IMR-90 (cell line): ENCODE measurements around the gene VASH1.

ENCODE experiments used
- BHLHE40 ChIP-seq: fragments of 150-350 bp; IDR thresholded peaks from 2 replicates; pipeline ENCODE4 v1.6.1; 2016; ENCODE audit warnings: mild to moderate bottlenecking, low read depth, low read length
- CTCF ChIP-seq: conservative IDR thresholded peaks from 2 replicates; pipeline ENCODE4 v1.5.1; 2012; ENCODE audit warnings: mild to moderate bottlenecking, low read depth, low read length, improper control_type of control experiment
- FOS ChIP-seq: fragments of 150-350 bp; IDR thresholded peaks from 2 replicates; pipeline ENCODE4 v1.6.1; 2016; ENCODE audit warnings: low read depth, low read length
- MAFK ChIP-seq: IDR thresholded peaks from 2 replicates; pipeline ENCODE4 v1.6.1; 2012; ENCODE audit warnings: low read depth, low read length, improper control_type of control experiment
- MAZ ChIP-seq: IDR thresholded peaks from 2 replicates; pipeline ENCODE4 v1.6.1; 2012; ENCODE audit warnings: low read depth, mild to moderate bottlenecking, low read length, improper control_type of control experiment, moderate library complexity, borderline replicate concordance
- MXI1 ChIP-seq: IDR thresholded peaks from 2 replicates; pipeline ENCODE4 v1.6.1; 2012; ENCODE audit warnings: low read depth, mild to moderate bottlenecking, low read length, moderate library complexity, borderline replicate concordance
- POLR2A ChIP-seq: IDR thresholded peaks from 2 replicates; pipeline ENCODE4 v1.6.1; 2012; ENCODE audit warnings: mild to moderate bottlenecking, low read depth, low read length
- RAD21 ChIP-seq: IDR thresholded peaks from 2 replicates; pipeline ENCODE4 v1.6.1; 2012; ENCODE audit warnings: low read length, improper control_type of control experiment
- RCOR1 ChIP-seq: IDR thresholded peaks from 2 replicates; pipeline ENCODE4 v1.6.1; 2012; ENCODE audit warnings: mild to moderate bottlenecking, low read length, improper control_type of control experiment; ENCODE audit not compliant: insufficient replicate concordance
- RFX5 ChIP-seq: IDR thresholded peaks from 2 replicates; pipeline ENCODE4 v1.8.0; 2012; ENCODE audit warnings: low read depth, mild to moderate bottlenecking, low read length, moderate library complexity
- SMC3 ChIP-seq: fragments of 150-350 bp; IDR thresholded peaks from 2 replicates; pipeline ENCODE4 v1.6.1; 2016; ENCODE audit warnings: low read depth, mild to moderate bottlenecking, antibody characterized with exemption, low read length, moderate library complexity
- USF2 ChIP-seq: fragments of 150-350 bp; IDR thresholded peaks from 2 replicates; pipeline ENCODE4 v1.6.1; 2017; ENCODE audit warnings: mild to moderate bottlenecking, antibody characterized with exemption, low read length, low read depth

- no peak for TF ChIP-seq CTCF
- no peak for TF ChIP-seq POLR2A
- TF ChIP-seq FOS, result no peak
- no peak for TF ChIP-seq SMC3
- no peak for TF ChIP-seq RCOR1
- no peak for TF ChIP-seq MXI1
- TF ChIP-seq USF2, result no peak
- no peak for TF ChIP-seq RFX5
- no peak for TF ChIP-seq BHLHE40
- TF ChIP-seq RAD21, result no peak
- TF ChIP-seq MAFK, result no peak
- no peak for TF ChIP-seq MAZ
Observed at GRCh38 chr14:76727901-76728300, 33.4 kb upstream of the VASH1 start.
